T1000 (cell line): ENCODE data around the gene FGFRL1.
A peak's percentile ranks its signal among the peaks of the same experiment; 100 is the strongest.
"Not testable (repeated sequence)": the region's sequence is repeated elsewhere in the genome, so short reads cannot be mapped to it uniquely, and the experiment has no call there.

Experiments
- DNase-seq: peaks from one replicate; lab custom pipeline; 2025; ENCODE audit warnings: mixed read lengths; lab: John Stamatoyannopoulos, UW

Gene FGFRL1

GRCh38 chr4:973431-974397 is 37.7 kb upstream of the FGFRL1 start, which contains the start of gene DGKQ:
TSS of gene DGKQ (minus strand) at chr4:973569. CDS start at chr4:973482, 87 bp downstream.
- DNase-seq, result peak; percentile 89

GRCh38 chr4:974668-975067 is 36.8 kb upstream of the FGFRL1 start:
- no peak for DNase-seq

- DNase-seq, result not testable (repeated sequence)
These were observed 35.4 kb upstream of the FGFRL1 start for GRCh38 chr4:976016-976415.

GRCh38 chr4:978957-979701 is 32.3 kb upstream of the FGFRL1 start:
- DNase-seq, result no peak

- no peak for DNase-seq
These were observed 29.1 kb upstream of the FGFRL1 start for GRCh38 chr4:982291-982690.

GRCh38 chr4:982814-983213 is 28.6 kb upstream of the FGFRL1 start:
- no peak for DNase-seq

- DNase-seq, result no peak
These were observed 26.9 kb upstream of the FGFRL1 start for GRCh38 chr4:984336-985054.

GRCh38 chr4:985123-985830 is 26.1 kb upstream of the FGFRL1 start:
- DNase-seq, result no peak

- no peak for DNase-seq
These were observed 25.0 kb upstream of the FGFRL1 start for GRCh38 chr4:986428-986878.

GRCh38 chr4:986879-987623 is 24.4 kb upstream of the FGFRL1 start, which contains the start of gene IDUA:
TSS of gene IDUA (plus strand) at chr4:987044. CDS start at chr4:987085, 41 bp downstream.
- DNase-seq, result peak; percentile 36

GRCh38 chr4:987624-988513 is 23.6 kb upstream of the FGFRL1 start:
- no peak for DNase-seq

GRCh38 chr4:988726-989721 is 22.4 kb upstream of the FGFRL1 start:
- DNase-seq, result no peak

GRCh38 chr4:989722-990471 is 21.5 kb upstream of the FGFRL1 start:
- DNase-seq, result no peak

GRCh38 chr4:990746-991367 is 20.6 kb upstream of the FGFRL1 start:
- DNase-seq, result no peak

- no peak for DNase-seq
These were observed 19.8 kb upstream of the FGFRL1 start for GRCh38 chr4:991451-992296.
